Thymus (tissue), 11 donors: ENCODE measurements around the gene PCSK5. TPM values are rescaled to one million over a fixed set of nuclear protein-coding genes. Genes with fewer than 3 reads are reported as not detected.

Experiments used
- DNase-seq, 9 donors: peaks; one replicate each; pipeline ENCODE4 v3.0.0-alpha.2; 2013; ENCODE audit warnings: low spot score in 9 of 9, low read depth in 6 of 9, missing footprints in 1 of 9
- H3K27ac ChIP-seq, 2 donors: one replicate each; pipeline ENCODE4 v1.5.1; 2013; ENCODE audit warnings: control low read depth in 1 of 2, low read depth in 1 of 2, low read length in 1 of 2, mild to moderate bottlenecking in 1 of 2, moderate library complexity in 1 of 2
- H3K27me3 ChIP-seq, 2 donors: one replicate each; pipeline ENCODE4 v1.5.1; 2013; ENCODE audit warnings: low read length in 1 of 2; ENCODE audit not compliant: control insufficient read depth in 2 of 2, insufficient read depth in 1 of 2
- H3K36me3 ChIP-seq, 2 donors: one replicate each; pipeline ENCODE4 v1.5.1; 2013; ENCODE audit warnings: low read length in 1 of 2, mild to moderate bottlenecking in 1 of 2, moderate library complexity in 1 of 2; ENCODE audit not compliant: control insufficient read depth in 2 of 2, insufficient read depth in 2 of 2
- H3K4me1 ChIP-seq, 2 donors: one replicate each; pipeline ENCODE4 v1.5.1; 2013; ENCODE audit warnings: low read length in 2 of 2; ENCODE audit not compliant: control insufficient read depth in 2 of 2, insufficient read depth in 2 of 2
- H3K4me3 ChIP-seq, 2 donors: one replicate each; pipeline ENCODE4 v1.5.1; 2013; ENCODE audit warnings: low read length in 2 of 2, control low read depth in 1 of 2, mild to moderate bottlenecking in 1 of 2
- H3K9me3 ChIP-seq, 2 donors: one replicate each; pipeline ENCODE4 v1.5.1; 2013; ENCODE audit warnings: low read length in 1 of 2, mild to moderate bottlenecking in 1 of 2; ENCODE audit not compliant: control insufficient read depth in 2 of 2, insufficient read depth in 1 of 2
- WGBS: extraction: QIAGEN DNeasy Blood & Tissue Kit; methylation state at CpG from one replicate; pipeline ENCODE4 v1.1.7; 2013; 5-methylcytosine and 5-hydroxymethylcytosine counted together
- polyA plus RNA-seq: library from polyadenylated mRNA; stranded (reverse); fragments of 200-250 nt; gene quantifications from one replicate; pipeline ENCODE4 v1.2.3, GENCODE V29; 2013
- total RNA-seq: library from RNA; stranded (reverse); fragments of 120-200 nt; gene quantifications from one replicate; pipeline ENCODE4 v1.2.4, GENCODE V29; 2013
- donor health status: healthy.

Gene PCSK5
- total and polyA plus RNA-seq, 2 donors: 4.1 to 20.1 TPM

DNA sequence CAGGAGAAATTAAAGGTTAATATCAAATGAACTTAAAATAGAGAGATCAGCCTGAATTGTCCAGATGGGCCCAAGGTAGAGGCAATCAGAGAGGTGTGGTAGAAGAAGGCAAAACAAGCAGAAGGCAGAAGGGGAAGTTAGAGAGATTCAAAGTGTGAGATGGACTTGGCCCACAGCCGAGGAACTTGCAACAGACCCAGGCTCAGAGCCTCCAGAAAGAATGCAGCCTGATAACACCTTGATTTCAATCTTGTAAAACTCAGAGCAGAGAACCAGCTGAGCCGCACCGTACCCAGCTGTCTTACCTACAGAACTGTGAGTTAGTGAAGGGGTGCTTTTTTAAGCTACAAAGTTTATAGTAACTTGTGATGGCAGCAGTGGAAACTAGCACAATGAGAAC is 312.9 kb downstream of the PCSK5 start:
- DNase-seq: no peak
- WGBS: 33% methylated on average over 3 of the region's 3 CpGs
- H3K36me3 ChIP-seq: no peaks in the 10 kb centered on the region

DNA sequence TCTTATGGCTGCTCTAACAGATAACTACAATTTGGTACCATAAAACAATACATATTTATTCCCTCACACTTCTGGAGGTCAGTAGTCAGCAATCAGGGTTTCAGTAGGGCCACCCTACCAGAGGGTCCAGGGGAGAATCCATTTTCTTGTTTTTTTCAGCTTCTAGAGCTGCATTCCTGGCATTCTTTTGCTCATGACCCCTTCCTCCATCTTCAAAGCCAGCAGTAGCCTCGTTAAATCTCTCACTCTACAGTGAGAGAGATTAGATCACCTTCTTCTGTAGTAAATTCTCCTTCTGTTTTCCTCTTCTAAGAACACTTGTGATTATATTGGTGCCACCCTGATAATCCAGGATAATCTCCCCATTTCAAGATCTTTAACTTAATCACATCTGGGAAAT is 316.3 kb downstream of the PCSK5 start:
- Histone ChIP-seq H3K9me3 (no peaks in the 10 kb centered on the region), H3K36me3 (no peaks in the 10 kb centered on the region), H3K4me3 (no peak overlapping the region), H3K4me1 (no peaks in the 10 kb centered on the region), H3K27me3 (no peaks in the 10 kb centered on the region), H3K27ac (no peak overlapping the region)
- 90% methylated on average over 1 of the region's 1 CpG for WGBS
- DNase-seq: no peak

More for the DNA sequence above, 312.9 kb downstream of the PCSK5 start:
- Histone ChIP-seq H3K4me3 (no peak overlapping the region), H3K27ac (no peak overlapping the region), H3K4me1 (no peaks in the 10 kb centered on the region), H3K27me3 (no peaks in the 10 kb centered on the region), H3K9me3 (no peaks in the 10 kb centered on the region)

DNA sequence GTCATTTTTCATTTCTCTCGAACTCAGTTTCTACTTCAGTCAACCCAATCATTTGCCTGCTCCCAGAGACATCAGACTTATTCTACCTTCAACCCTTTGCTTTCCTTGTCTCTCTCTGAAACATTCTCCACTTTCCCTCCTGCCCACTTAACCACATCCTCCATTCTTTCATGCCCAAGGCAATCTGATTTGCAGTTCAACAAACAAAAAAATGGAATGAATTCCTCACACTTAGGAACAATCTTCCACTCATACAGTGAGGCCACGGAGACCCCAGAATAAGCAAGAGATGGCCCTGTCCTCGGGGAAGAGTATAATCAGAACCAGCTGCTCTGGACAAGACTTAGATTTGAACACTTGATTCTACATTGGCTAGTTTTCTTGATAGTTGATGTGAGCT is 323.3 kb downstream of the PCSK5 start:
- no peak for DNase-seq
- Histone ChIP-seq H3K27ac (no peak overlapping the region), H3K36me3 (no peaks in the 10 kb centered on the region), H3K9me3 (no peaks in the 10 kb centered on the region), H3K4me3 (no peak overlapping the region), H3K27me3 (no peaks in the 10 kb centered on the region), H3K4me1 (no peaks in the 10 kb centered on the region)
- WGBS: 97% methylated on average over 3 of the region's 3 CpGs

DNA sequence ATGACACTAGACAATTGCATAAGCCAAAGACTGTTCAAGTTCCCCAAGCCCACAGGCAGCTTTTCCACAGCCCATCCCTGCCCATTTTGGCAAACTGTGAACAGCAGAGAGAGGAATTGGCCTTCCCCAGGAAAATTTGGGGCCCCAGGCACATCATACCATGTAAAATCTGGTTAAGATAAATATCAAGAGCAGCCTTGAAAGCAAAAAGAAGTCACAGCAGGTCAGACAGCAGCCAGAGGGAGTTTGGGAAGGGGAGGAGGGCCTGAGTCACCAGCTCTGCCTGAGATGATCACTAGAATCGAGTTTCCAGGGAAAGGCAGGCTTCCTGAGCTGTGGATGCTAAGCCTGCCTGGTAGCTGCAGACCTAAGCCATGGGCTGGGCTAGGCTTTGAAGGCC is 324.6 kb downstream of the PCSK5 start:
- Histone ChIP-seq H3K9me3 (no peaks in the 10 kb centered on the region), H3K27me3 (no peaks in the 10 kb centered on the region), H3K4me1 (no peaks in the 10 kb centered on the region), H3K27ac (no peak overlapping the region), H3K36me3 (no peaks in the 10 kb centered on the region), H3K4me3 (no peak overlapping the region)
- 83% methylated on average over 1 of the region's 1 CpG for WGBS
- DNase-seq: no peak

DNA sequence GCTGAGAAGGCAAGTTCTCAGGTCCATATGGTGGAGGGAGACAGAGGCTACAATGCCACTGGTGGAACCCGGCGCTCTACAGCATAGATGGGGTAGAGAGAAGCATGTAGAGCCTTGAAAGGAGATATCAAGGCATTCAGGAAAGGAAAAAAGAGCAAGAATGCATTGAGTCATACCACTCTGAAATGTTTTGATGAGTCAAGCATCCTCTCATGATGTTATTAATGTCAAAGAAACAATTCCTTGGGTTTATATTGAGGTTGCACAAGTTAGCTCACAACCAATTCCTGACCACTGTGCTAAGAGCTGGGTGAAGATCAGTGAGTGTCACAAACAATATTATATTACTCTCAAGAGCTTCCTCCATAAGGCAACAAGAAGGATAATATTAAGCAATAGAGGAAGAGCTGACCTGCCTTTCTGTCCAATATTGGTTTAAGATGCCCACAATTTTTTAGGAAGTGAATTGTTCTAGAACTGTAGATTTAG is 325.7 kb downstream of the PCSK5 start:
- Histone ChIP-seq H3K4me3 (no peak overlapping the region), H3K36me3 (no peaks in the 10 kb centered on the region), H3K9me3 (no peaks in the 10 kb centered on the region), H3K4me1 (no peaks in the 10 kb centered on the region), H3K27ac (no peak overlapping the region), H3K27me3 (no peaks in the 10 kb centered on the region)
- DNase-seq: no peak
- WGBS: 98% methylated on average over 2 of the region's 2 CpGs

DNA sequence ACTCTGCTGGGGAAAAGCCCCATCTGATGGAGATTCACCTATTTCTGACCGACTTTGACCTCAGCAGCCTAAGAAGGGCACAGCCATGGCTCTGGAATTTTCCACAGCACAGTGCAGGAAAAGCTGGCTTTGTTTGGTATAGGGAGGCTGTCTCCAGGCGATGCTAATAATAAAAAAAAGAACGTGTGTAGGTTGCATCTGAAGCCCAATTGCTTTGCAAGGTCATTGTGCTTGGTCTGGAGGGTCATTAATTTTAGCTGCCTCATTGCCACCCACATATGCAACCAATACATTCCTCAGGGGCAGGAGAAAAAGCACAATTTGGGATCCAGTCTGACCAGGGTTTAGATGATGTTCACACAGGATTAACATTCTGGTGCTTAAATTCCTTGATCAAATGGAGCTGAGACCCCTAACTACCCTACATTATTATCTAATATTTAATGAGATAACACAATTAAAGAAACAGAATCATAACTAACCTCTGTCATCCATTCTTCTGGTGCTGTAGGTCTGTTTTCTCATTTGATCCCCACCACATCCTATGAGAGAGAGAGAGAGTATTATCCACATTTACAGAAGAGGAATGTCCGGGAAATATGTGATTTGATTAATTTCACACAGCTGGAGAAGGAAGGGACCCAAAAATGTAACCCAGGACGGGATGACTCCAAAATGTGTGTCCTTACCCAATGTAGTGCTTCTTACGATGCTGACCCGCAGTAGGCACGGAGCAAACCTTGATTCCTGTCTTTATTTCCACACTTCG is 327.8 kb downstream of the PCSK5 start:
- DNase-seq: no peak
- H3K4me3 ChIP-seq: no peak overlapping the region
- H3K9me3 ChIP-seq: no peaks in the 10 kb centered on the region
- no peak overlapping the region for H3K27ac ChIP-seq
- H3K4me1 ChIP-seq: no peaks in the 10 kb centered on the region
- no peaks in the 10 kb centered on the region for H3K36me3 ChIP-seq
- 93% methylated on average over 9 of the region's 9 CpGs for WGBS
- H3K27me3 ChIP-seq: no peaks in the 10 kb centered on the region

DNA sequence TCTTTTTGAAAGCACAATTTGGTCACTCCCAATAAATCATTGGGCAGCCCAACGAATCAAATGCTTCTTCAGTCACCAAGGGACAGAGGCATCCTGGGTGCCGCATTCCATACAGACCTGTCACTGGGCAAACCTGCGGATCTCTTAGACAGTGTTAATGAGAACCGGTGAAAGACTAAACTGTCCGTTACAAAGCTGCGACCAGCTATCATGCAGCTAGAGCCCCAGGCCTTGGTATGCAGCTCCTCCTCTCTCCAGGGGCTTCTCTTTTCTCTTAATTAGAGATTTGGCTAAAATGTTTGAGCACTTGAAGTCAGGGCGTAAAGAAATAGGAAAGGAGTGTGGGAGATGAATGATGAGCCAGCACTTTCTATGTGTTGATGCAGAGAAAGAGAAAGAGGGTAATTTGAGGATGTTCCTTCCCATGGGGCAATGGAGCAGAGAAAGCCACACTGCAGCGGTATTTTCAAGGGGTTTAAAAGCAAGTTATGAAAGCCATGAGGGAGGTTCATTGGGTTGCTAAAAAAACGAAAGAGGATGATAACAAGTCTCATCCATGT is 328.5 kb downstream of the PCSK5 start:
- Histone ChIP-seq H3K4me3 (no peak overlapping the region), H3K27me3 (no peaks in the 10 kb centered on the region), H3K36me3 (no peaks in the 10 kb centered on the region), H3K4me1 (no peaks in the 10 kb centered on the region), H3K27ac (no peak overlapping the region), H3K9me3 (no peaks in the 10 kb centered on the region)
- no peak for DNase-seq
- 89% methylated on average over 9 of the region's 9 CpGs for WGBS

DNA sequence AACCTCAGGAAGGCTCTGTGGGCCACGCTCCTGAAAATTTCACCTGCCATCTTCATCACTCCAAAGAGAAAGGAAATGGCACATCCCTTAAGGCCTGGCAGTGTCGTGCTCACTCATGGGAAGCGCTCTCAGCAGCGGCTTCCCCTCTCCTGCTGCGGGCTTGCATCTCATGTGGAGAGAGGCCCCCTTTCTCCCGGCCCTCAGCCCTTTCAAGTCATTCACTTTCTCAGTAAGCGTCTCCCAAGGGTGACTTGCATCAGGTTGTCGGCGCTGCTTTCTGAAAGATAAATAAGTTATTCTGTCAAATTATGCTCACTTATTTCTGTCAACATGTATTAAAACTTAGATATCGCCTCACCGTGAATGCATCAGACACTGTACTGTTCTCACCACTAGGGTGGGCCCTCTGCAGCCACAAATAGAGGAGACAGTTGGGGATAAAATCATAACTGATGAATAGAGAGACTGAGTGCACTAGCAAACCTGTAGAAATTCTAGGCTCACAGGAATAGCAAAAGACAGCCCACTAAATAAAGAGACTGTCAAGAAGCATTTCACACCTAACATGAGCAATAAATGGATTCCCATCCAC is 329.2 kb downstream of the PCSK5 start:
- Histone ChIP-seq H3K4me3 (no peak overlapping the region), H3K27me3 (no peaks in the 10 kb centered on the region), H3K27ac (no peak overlapping the region), H3K9me3 (no peaks in the 10 kb centered on the region), H3K36me3 (no peaks in the 10 kb centered on the region), H3K4me1 (no peaks in the 10 kb centered on the region)
- DNase-seq: no peak
- WGBS: 91% methylated on average over 11 of the region's 11 CpGs

DNA sequence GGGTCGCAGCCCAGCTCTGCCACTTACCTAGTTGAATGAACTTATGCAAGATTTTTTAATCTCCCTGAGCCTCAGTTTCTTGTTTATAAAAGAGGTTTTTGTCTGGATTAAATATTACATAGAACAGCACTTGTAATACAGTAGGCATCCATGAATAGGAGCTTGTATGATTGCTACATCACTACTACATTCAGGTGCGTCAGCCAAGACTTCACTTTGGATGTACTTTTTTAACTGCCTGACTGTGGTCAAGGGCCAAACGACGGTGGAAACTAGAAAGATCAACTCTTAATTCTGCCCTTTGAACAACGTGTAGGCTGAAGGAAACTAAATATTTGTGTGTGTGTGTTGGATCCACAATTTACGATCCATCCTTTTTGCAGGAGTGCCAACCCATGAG is 330.9 kb downstream of the PCSK5 start:
- 92% methylated on average over 6 of the region's 6 CpGs for WGBS
- DNase-seq: no peak
- Histone ChIP-seq H3K36me3 (no peaks in the 10 kb centered on the region), H3K4me3 (no peak overlapping the region), H3K4me1 (no peaks in the 10 kb centered on the region), H3K9me3 (no peaks in the 10 kb centered on the region), H3K27me3 (no peaks in the 10 kb centered on the region), H3K27ac (no peak overlapping the region)
